Suprapubic skin (tissue), 4 donors: ENCODE measurements around the gene CREG2. TPM values are rescaled to one million over a fixed set of nuclear protein-coding genes. Genes with fewer than 3 reads are reported as not detected.

Experiments
- DNase-seq, 2 donors: peaks; one replicate each; pipeline ENCODE4 v3.0.0-alpha.2; 2019; ENCODE audit warnings: low spot score in 2 of 2
- H3K27ac ChIP-seq: fragments of 200-600 bp; sonication (generic); one replicate; pipeline ENCODE4 v1.5.1; 2019
- H3K27me3 ChIP-seq: fragments of 200-600 bp; sonication (generic); one replicate; pipeline ENCODE4 v1.5.1; 2019
- H3K36me3 ChIP-seq: fragments of 200-600 bp; sonication (generic); one replicate; pipeline ENCODE4 v1.5.1; 2019
- H3K4me1 ChIP-seq: fragments of 200-600 bp; sonication (generic); one replicate; pipeline ENCODE4 v1.5.1; 2019
- H3K4me3 ChIP-seq: fragments of 200-600 bp; sonication (generic); one replicate; pipeline ENCODE4 v1.5.1; 2019; ENCODE audit warnings: mild to moderate bottlenecking
- H3K9me3 ChIP-seq: fragments of 200-600 bp; sonication (generic); one replicate; pipeline ENCODE4 v1.5.1; 2019
- EP300 ChIP-seq: sonication (generic); formaldehyde crosslinking; IDR thresholded peaks from one replicate; pipeline ENCODE4 v1.6.1; 2017; ENCODE audit warnings: antibody characterized with exemption
- POLR2A ChIP-seq, 2 donors: fragments of 450-650 bp; IDR thresholded peaks; one replicate each; pipeline ENCODE4 v1.6.1; 2017; ENCODE audit warnings: antibody characterized with exemption in 2 of 2, mild to moderate bottlenecking in 2 of 2, moderate library complexity in 2 of 2
- POLR2AphosphoS5 ChIP-seq, 3 donors: sonication (generic); formaldehyde crosslinking; IDR thresholded peaks; one replicate each; pipeline ENCODE4 v1.6.1; 2017; ENCODE audit warnings: antibody characterized with exemption in 3 of 3
- WGBS: methylation state at CpG from one replicate; pipeline ENCODE4 v1.1.5; 2018; 5-methylcytosine and 5-hydroxymethylcytosine counted together
- total RNA-seq, 4 donors: library from RNA; depleted of rRNA; stranded (reverse); fragments of >200 nt; gene quantifications; one replicate each; pipeline ENCODE4 v1.1.0, GENCODE V29; 2016
- TF ChIP-seq, protein P1 (sequence below), 2 donors: fragments of 200-600 bp in 1 of 2; fragments of 450-650 bp in 1 of 2; sonication (generic) in 1 of 2; IDR thresholded peaks; one replicate each; pipeline ENCODE4 v1.5.1; 2016 to 2019; ENCODE audit warnings: antibody characterized with exemption in 2 of 2, mild to moderate bottlenecking in 1 of 2, moderate library complexity in 1 of 2

CREG2 gene
- total RNA-seq, 4 donors from 2014 or later = 0.17 to 1.3 TPM; not detected in 2

DNA sequence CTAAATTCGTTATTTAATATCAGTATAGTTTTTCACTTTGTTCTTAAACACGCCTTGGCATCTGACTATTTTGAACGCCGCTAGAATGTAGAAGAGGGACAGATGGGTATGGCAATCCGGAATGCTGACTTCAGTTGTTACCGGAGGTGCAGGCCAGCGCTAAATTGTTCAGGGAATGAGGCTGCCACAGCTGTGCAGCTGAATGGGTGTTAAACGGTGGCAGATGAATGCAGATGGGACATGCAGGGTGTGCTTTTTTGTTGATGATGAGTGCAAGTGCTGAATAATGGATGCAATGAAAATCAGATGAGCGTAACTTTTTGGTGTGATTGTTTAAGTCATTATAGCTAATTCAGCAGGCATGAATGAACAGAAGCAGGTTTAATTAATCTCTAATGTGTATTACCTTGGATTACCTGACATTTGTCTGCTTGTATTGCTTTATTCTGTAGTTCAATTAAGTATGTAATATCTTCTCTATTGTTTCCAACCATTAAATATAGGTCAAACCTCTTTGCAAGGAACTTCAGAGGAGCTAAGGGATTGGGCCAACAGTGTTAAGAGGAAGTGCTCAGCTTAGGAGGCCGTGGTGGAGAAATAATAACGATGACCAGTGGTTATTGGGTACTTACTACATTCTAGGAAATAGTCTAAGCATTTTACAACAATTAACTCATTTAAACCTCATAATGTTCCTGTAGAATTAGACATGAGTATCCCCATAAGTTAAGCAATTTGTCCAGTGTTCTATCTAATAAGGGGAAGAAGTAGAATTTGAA lies 11.9 kb upstream of the CREG2 start:
- WGBS = 83% methylated on average over 11 of the region's 11 CpGs
- Histone ChIP-seq H3K27ac (no peak overlapping the region), H3K4me1 (no peaks in the 10 kb centered on the region), H3K9me3 (no peaks in the 10 kb centered on the region), H3K4me3 (no peak overlapping the region), H3K27me3 (no peaks in the 10 kb centered on the region), H3K36me3 (no peaks in the 10 kb centered on the region)
- no peak for DNase-seq
- TF ChIP-seq EP300 (no peak), POLR2A (IDR thresholded peaks at IDR 0.05) (no peak), POLR2AphosphoS5 (IDR thresholded peaks at IDR 0.05) (no peak)
- TF ChIP-seq, protein P1, sequence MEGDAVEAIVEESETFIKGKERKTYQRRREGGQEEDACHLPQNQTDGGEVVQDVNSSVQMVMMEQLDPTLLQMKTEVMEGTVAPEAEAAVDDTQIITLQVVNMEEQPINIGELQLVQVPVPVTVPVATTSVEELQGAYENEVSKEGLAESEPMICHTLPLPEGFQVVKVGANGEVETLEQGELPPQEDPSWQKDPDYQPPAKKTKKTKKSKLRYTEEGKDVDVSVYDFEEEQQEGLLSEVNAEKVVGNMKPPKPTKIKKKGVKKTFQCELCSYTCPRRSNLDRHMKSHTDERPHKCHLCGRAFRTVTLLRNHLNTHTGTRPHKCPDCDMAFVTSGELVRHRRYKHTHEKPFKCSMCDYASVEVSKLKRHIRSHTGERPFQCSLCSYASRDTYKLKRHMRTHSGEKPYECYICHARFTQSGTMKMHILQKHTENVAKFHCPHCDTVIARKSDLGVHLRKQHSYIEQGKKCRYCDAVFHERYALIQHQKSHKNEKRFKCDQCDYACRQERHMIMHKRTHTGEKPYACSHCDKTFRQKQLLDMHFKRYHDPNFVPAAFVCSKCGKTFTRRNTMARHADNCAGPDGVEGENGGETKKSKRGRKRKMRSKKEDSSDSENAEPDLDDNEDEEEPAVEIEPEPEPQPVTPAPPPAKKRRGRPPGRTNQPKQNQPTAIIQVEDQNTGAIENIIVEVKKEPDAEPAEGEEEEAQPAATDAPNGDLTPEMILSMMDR (IDR thresholded peaks at IDR 0.05) = no peak

DNA sequence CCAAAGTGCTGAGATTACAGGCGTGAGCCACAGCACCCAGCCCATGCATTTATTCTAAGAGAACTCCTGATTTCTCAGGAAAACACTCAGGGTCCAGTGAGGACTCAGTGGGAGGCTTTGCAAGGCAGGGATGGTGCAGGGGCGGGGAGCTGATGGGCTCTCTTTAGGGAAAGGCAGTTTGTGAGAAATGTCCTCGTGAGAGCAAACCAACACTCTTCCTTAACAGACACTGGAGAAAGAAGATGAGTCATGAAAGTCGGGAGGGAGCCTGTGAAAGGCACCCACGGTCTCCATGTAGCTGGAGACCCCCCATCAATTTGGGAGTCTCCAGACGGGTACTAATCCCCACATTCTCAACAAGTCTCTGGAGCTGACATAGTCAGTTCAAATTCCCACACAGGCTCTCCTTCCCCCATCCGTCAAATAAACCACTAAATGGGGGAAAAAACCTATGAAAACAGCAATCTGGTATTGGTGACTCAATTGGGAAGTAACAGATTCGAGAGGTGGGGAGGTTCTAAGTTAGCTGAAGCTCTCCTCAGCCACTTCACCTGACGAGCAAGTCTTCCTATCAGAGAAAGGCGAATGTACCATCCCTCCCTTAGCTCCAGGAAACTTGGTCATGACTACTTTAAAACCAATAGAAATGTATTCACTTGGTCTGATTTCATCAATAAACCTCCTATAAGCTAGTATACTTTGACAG lies 11.0 kb upstream of the CREG2 start:
- DNase-seq = no peak
- TF ChIP-seq EP300 = no peak
- TF ChIP-seq, protein P1 (IDR thresholded peaks at IDR 0.05) = no peak
- no peak for TF ChIP-seq POLR2AphosphoS5 (IDR thresholded peaks at IDR 0.05)
- Histone ChIP-seq H3K36me3 (no peaks in the 10 kb centered on the region), H3K4me3 (no peak overlapping the region), H3K4me1 (no peaks in the 10 kb centered on the region), H3K9me3 (no peaks in the 10 kb centered on the region), H3K27ac (no peak overlapping the region), H3K27me3 (no peaks in the 10 kb centered on the region)
- WGBS = 75% methylated on average over 10 of the region's 10 CpGs

DNA sequence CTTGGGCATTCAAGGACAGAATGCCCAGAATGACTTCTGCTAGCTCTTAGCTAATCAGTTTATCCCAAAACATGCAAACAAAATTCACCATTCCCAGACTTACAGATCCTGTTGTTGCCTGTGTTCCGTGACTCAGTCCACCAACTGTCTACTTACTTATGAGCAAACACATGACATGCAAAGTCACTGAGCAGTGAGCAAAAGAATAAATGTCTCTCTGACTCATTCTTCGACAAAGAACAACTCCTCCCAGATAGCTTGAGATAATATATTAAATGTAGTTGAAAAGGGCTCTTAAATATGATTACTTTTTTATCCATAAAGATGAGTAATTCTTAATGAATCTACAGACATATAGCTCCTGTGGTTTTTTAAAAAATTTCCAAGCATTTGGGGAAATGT lies 9.0 kb upstream of the CREG2 start:
- WGBS = 67% methylated on average over 2 of the region's 2 CpGs

DNA sequence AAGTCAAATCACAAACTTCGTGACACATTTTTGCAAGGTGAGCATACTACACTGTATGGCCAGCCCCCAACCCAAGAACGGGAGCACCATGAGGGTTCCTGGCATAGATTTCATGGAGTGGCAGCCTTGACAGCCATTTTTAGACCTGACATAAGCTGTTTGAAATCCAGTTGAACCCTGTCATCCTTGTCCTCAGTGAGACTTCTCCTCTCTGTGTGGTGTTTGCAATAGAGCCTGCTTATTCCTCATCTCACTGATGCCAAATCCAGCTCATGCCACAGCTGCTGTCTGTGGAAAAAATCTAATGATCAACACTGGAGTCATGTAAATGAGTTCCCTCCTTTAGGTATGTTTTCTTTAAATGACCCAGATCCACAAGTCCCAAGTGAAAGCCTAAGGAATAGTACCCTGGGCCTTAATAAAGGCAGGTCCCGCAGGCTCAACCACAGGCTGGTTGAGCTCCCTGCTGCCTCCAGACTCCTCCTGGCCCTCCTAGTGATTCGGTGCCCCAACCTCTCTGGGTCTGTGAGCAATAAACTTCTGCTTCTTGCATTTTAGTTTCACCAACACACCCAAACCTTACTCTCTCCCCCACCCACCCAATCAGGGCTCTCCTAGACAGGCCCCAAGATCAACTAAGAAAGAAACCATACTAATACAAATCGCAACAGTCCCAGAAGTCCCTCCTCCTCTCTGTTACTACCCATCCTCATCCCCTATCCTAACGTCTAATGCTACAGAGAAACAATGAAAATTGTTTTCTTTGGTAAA lies 8.4 kb upstream of the CREG2 start:
- H3K4me1 ChIP-seq = no peaks in the 10 kb centered on the region
- H3K27me3 ChIP-seq = no peaks in the 10 kb centered on the region
- no peak for DNase-seq
- no peak overlapping the region for H3K27ac ChIP-seq
- H3K4me3 ChIP-seq = no peak overlapping the region
- 94% methylated on average over 6 of the region's 6 CpGs for WGBS
- H3K36me3 ChIP-seq = no peaks in the 10 kb centered on the region
- no peaks in the 10 kb centered on the region for H3K9me3 ChIP-seq
- TF ChIP-seq, protein P1 (IDR thresholded peaks at IDR 0.05) = no peak

More for the DNA sequence above, 9.0 kb upstream of the CREG2 start:
- H3K9me3 ChIP-seq = no peaks in the 10 kb centered on the region
- no peaks in the 10 kb centered on the region for H3K4me1 ChIP-seq
- H3K36me3 ChIP-seq = no peaks in the 10 kb centered on the region
- H3K4me3 ChIP-seq = no peak overlapping the region
- H3K27ac ChIP-seq = no peak overlapping the region
- DNase-seq = no peak
- no peak for TF ChIP-seq POLR2AphosphoS5 (IDR thresholded peaks at IDR 0.05)
- TF ChIP-seq EP300 = no peak
- TF ChIP-seq POLR2A (IDR thresholded peaks at IDR 0.05) = no peak
- TF ChIP-seq, protein P1 (IDR thresholded peaks at IDR 0.05) = no peak
- H3K27me3 ChIP-seq = no peaks in the 10 kb centered on the region

DNA sequence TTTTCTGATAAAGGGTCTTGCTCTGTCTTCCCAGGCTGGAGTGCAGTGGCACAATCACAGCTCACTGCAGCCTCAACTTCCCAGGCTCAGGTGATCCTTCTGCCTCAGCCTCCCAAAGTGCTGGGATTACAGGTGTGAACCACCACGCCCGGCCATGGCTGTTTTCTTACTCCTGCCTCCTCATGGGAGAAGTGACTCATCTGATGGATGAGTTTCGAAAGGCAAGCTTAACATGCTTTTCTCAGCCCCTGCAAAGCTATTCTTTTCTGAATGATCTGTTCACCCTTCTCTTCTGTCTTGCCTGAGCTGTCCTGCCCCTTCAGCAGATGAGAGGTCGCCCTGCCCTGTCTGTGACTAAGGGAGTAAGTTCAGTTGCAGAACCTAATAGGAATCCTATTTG lies 929 bp upstream of the CREG2 start:
- Histone ChIP-seq H3K4me1 (peaks cover 19% of the 10 kb centered on the region), H3K4me3 (no peak overlapping the region), H3K36me3 (no peaks in the 10 kb centered on the region), H3K27me3 (peaks cover 45% of the 10 kb centered on the region), H3K9me3 (no peaks in the 10 kb centered on the region), H3K27ac (no peak overlapping the region)
- TF ChIP-seq POLR2AphosphoS5 (IDR thresholded peaks at IDR 0.05) (no peak), EP300 (no peak), POLR2A (IDR thresholded peaks at IDR 0.05) (no peak)
- TF ChIP-seq, protein P1 (IDR thresholded peaks at IDR 0.05) = no peak
- WGBS = 48% methylated on average over 4 of the region's 4 CpGs
- DNase-seq = peak in 1 of 2 donors; percentile 9
